Activated T-cell treated with anti-CD3 and anti-CD28 coated beads for 4 hours (primary cell): Measurements from ENCODE around the gene CUBN.
"Not testable (repeated sequence)": the region's sequence is repeated elsewhere in the genome, so short reads cannot be mapped to it uniquely, and the experiment has no call there.

Experiments used
- DNase-seq: peaks from one replicate; pipeline ENCODE4 v3.0.0-alpha.2; 2020

Gene CUBN

GRCh38 chr10:17033529-17034260 is 95.9 kb downstream of the CUBN start:
- DNase-seq, result no peak

- DNase-seq, result no peak
Observed at GRCh38 chr10:17031637-17032635, 97.7 kb downstream of the CUBN start.

- peak; percentile 90 for DNase-seq
Observed at GRCh38 chr10:17029581-17030271, 99.9 kb downstream of the CUBN start.

- DNase-seq, result no peak
Observed at GRCh38 chr10:17029239-17029580, 100.4 kb downstream of the CUBN start.

DNA sequence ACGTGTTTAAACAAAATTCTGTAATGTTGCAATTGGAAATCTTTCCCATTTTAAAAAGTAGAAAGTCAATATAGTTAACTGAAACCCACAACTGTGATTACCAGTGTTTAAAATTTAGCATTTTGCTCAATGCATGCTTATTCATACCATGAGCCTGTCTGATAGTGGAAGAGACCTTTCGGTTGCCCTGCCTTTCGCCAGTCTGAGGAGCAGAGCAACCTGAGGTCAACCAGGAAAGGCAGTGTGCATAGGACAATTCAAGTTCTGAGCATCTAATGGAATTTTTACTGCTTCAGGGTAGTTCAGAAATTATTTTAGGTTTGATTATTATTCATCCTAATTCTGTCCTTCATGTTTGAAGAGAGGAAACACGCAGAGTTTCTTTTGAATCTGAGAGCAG is 100.8 kb downstream of the CUBN start:
- DNase-seq, result no peak

- peak; percentile 52 for DNase-seq
Observed at GRCh38 chr10:17026686-17027485, 102.7 kb downstream of the CUBN start.

DNA sequence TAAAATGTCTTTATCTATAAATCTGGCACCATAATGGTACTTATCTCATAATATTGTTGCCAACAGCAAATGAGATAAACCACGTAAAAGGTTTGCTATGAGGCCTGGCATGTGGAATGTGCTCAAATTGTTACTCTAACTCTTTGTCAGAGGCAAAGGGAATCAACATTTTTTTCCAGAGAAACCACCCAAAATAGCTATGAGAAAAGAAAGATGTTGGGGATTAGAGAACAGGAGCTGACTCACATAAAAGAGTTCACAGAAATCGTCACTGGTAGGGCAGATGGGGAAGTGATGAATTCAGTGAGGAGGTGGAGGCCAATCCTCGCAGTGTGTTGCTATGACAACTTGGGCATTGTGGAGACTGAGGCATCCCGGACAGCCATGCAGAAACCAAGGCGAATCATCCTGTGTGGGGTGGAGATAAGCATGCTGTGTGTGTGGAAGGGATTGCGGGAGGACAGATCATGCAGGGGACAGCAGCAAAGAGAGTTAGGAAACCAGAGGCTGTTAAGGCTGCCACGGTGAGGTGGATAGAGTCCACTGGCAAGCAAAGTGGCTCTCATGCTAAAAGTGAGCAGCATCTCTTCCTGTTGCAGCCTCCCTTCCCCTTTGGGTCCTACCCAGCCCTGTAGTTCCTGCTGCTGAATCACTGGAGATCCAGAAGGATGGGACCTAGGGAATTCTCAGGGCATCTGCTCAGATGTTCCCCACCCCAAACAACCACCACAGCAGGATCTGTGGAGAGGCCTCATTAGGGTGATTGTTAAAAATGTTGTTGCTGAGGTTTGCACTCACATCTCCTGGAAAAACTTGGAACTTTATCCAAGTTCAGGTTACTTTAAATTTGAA is 103.9 kb downstream of the CUBN start:
- peak; percentile 46 for DNase-seq

DNA sequence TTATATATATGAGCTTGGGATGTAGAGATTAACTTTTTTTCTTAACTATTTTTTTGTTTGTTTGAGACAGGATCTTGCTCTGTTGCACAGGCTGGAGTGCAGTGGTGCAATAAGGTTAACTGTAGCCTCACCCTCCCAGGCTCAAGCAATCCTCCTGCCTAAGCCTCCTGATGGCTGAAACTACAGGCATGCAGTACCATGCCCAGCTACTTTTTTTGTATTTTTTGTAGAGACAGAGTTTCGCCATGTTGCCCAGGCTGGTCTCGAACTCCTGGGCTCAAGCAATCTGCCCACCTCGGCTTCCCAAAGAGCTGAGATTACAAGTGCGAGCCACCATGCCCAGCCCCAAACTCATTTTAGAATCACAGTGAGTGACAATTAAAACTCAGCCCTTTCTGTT is 105.2 kb downstream of the CUBN start:
- DNase-seq, result no peak

DNA sequence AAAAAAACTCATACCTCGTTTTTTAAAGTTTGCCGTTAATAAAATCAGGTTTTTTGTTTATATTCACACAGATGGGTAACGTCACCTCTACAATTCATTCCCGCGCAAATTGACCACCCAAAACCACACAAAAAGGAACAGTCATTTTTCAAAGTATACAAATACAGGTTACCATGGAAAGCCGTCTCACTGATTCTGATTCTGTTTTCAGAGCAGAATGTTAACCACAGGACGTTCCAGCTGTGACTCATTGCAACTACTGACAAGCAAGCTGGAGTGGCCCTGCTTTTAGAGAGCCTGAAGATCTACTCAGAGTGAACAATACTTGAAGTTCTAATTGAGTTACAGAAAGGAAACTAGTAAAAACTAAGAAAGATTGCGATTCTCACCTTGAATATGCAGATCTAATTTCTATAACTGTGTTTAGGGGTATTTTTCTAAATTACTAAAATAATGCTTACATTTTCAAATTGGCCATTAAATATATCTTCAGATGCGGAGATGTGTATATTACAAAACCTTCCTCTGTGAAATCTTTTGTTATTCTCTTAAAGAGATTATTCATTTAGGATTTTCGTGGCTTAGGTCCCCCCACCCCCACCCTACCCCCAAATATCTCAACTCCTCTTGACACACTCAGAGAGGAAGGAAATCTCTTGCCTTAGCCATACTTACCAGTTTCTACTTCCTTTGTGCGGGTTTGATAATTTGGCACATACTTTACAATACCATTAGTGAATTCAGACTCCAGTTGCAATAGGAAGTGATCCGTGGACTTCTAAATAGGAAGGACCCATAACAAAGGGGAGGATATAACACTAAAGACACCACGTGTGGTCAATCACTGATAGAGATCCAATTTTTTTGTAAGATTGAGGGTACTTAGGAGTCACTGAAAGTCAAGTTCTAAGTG is 106.0 kb downstream of the CUBN start:
- peak; percentile 69 for DNase-seq

DNA sequence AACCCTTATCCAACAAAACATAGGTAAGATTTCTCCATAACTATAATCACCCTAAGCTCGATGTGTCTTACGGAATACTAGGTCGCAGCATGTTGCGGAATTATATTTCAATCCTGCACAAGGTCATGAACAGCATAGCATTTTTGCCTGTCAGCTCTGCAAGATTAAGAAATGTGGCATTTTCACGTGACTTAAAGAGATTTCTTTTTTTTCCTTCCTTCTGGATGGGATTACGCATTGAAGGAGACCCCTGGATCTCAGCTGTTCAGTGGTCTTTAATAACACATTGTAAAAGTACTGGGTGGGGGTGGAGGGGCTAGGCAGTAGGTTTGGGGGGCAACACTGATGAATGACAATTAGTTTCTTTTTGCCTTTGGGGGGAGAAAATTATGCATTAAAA is 106.7 kb downstream of the CUBN start:
- DNase-seq, result no peak

GRCh38 chr10:17022466-17022825 is 107.2 kb downstream of the CUBN start:
- no peak for DNase-seq

GRCh38 chr10:17021656-17022465 is 107.8 kb downstream of the CUBN start:
- no peak for DNase-seq

- DNase-seq, result no peak
Observed at GRCh38 chr10:17019696-17020095, 109.9 kb downstream of the CUBN start.

DNA sequence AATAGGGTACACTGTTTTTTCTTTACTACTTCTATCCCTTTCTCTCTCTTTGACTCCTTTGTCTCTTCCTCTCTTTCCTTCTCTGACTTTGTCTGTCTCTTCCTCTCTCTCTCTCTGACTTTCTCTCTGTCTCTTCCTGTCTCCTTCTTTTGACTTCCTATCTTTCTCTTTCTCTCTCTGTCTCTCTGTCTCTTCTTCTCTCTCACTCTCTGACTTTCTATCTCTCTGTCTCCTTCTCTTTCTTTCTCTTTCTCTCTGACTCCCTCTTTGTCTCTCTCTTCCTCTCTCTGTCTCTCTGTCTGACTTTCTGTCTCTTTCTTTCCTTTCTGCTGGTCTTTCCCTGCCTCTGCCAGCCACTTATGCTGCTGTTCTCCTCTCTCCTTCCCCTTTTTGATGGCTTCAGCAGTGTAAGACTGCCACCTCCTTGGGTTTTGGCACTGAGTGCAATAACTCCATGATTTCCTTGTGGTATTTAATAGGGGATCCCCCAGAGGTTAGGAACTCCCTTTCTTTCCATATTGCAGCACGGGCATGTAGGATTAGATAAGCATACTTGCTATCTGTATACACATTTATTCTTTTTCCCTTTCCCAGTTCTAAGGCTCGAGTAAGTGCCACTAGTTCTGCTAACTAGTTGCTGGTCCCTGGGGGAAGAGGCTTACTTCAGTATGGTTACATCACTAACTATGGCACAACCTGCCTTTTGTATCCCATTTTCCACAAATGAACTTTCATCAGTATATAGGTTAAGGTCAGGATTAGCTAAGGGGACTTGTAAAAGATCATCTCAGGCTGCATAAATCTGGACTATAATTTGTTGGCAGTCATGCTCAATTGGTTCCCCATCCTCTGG is 116.3 kb downstream of the CUBN start:
- not testable (repeated sequence) for DNase-seq

- DNase-seq, result not testable (repeated sequence)
Observed at GRCh38 chr10:17012731-17013130, 116.9 kb downstream of the CUBN start.

DNA sequence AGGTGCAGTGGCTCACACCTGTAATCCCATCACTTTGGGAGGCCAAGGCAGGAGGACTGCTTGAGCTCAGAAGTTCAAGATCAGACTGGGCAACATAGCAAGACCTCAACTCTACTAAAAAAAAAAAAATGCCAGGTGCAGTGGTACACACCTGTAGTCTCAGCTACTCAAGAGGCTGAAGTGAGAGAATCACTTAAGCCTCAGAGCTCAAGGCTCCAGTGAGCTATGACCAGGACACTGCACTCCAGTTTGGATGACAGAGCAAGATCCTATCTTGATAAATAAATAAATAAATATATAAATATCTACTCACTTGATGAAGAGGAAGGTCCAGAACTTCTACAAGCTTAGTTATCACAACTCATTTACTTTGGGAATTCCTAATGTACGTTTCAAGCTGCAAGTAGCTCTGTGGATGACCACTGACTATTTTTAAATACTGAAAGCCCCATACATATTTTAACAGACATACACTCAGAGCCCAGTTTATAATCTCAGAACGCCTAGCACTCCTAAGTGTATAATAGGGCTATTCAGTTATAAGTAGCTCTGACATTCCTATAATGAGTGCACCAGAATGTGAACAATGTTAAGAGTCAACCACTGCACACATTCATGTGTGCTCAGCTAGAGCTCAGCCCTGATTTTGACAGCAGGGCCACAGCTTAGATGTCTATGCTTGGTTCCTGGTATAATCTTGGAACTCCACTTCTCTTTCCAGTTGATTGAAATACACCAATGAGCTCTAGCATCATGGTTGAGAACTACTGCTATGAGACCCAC is 119.1 kb downstream of the CUBN start:
- DNase-seq, result no peak

DNA sequence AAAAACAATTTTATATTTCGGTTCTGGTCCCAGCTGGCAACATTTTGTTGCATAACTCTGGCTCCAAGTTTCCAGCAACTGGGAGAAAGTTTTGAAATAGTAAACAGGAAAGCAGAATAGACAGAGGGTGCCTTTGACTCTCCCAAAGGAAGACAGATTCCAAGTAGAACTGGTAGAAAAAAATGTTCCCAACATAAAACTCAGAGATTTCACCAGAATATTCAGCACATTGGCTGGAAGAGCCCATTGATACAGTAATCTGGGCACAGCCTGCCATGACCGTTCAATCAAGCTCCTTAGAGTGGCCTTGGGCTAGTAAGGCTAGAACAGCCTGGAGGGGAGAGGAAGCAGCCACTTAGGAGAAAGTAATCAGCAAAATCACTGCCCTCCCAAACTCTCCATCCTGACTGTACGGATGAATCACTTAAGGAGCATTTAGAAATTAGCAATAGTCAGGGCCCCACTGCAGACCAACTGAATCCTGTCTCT is 120.4 kb downstream of the CUBN start:
- no peak for DNase-seq

DNA sequence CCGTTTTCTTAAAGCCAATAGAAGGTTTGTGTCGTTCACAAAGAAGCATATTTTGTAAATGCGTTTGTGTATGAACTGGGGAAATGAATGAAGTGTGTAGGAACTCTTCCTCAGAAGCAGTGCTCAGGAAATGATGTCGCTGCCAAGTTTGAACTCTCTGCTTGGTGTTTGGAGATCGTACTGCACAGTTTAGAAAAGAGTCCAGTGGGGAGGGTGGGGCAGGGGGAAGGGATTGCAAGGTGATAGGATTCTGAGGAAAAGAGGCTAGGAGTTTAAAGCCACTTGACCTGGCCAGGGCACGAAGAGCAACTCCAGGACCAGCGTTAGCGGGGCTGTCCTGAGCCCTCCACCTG is 122.2 kb downstream of the CUBN start:
- DNase-seq, result no peak
